ENCODE results near the gene SERPINB6. TPM values are rescaled to one million over a fixed set of nuclear protein-coding genes. Genes with fewer than 3 reads are reported as not detected.

Gene SERPINB6
- total and polyA plus RNA-seq, 8 donors, result 99.3 to 134 (median 122) TPM

DNA sequence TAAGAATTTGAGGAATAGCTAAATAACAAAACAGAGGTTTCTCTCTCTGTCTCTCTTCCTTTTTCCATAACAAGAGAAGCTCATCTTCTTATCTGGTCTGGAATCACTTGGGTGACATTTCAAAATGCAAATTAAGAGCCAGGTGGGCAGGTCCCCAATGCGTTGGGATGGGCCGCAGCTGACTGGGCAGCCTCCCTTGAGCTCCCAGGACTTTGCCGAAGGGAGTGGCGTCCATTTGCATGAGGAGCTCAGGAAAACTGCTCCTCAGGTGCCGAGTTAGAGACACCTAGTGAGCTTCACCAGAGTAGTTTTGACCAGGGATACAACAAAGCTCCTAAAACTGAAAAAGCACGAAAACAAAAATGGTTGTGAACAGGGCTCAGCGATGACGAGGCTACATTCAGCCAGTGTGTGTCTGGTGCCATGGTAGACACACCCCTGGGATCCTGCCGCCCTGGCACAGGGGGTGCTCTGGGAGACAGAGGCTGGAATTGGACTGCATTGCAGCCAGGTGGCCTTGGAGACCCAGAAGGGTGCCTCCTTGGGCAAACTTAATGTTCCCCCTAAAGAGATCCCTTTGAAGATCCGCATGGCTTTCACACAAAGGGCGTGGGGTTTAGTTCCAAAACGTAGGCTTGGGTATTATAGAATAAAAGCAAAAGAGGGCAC is 13.5 kb upstream of the SERPINB6 start:
- no peak overlapping the region for H3K27ac ChIP-seq
- intact Hi-C loops (cut with DNase I), result no loop called here
- H3K4me1 ChIP-seq, result peaks cover 16 to 53% of the 10 kb centered on the region in 2 donors
- TF ChIP-seq, protein P1, sequence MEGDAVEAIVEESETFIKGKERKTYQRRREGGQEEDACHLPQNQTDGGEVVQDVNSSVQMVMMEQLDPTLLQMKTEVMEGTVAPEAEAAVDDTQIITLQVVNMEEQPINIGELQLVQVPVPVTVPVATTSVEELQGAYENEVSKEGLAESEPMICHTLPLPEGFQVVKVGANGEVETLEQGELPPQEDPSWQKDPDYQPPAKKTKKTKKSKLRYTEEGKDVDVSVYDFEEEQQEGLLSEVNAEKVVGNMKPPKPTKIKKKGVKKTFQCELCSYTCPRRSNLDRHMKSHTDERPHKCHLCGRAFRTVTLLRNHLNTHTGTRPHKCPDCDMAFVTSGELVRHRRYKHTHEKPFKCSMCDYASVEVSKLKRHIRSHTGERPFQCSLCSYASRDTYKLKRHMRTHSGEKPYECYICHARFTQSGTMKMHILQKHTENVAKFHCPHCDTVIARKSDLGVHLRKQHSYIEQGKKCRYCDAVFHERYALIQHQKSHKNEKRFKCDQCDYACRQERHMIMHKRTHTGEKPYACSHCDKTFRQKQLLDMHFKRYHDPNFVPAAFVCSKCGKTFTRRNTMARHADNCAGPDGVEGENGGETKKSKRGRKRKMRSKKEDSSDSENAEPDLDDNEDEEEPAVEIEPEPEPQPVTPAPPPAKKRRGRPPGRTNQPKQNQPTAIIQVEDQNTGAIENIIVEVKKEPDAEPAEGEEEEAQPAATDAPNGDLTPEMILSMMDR (IDR thresholded peaks at IDR 0.05), result no peak
- no peaks in the 10 kb centered on the region for H3K27me3 ChIP-seq
- no peaks in the 10 kb centered on the region for H3K36me3 ChIP-seq
- DNase-seq, result no peak
- H3K9me3 ChIP-seq, result no peaks in the 10 kb centered on the region
- H3K4me3 ChIP-seq, result no peak overlapping the region
- no peak for ATAC-seq

DNA sequence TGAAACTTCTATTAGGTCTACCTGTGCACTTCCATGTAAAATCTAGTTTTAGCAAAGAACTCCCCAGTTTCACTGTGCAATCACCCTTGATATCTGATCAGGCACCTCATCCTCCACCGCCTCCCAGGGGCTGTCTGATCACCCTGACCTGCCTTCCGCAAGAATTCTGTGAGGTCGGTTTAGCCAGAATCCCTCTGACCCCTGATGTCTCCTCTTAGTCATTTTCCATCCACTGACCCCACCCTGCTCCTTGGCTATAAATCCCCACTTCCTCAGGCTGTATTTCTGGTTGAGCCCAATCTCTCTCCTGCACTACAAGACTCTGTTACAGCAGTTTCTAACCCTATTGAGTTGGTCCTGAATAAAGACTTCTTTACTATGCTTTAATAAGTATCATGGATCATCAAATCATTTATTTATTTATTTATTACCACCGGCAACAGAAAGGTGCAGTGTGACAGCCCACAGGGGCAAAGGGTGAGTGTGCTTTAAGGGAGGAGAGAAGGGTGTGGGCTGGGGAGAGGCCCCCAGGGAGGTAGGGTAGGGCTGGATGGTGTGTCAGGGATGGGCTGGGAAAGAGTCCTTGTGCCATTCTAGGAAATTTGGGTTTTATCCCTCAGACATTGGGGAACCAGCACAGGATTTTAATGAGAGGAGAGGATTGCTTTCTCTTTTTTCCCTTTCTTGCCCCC is 11.2 kb upstream of the SERPINB6 start:
- TF ChIP-seq, protein P1 (IDR thresholded peaks at IDR 0.05), result no peak
- H3K4me1 ChIP-seq, result peaks cover 10 to 50% of the 10 kb centered on the region in 2 donors
- H3K9me3 ChIP-seq, result no peaks in the 10 kb centered on the region
- no peaks in the 10 kb centered on the region for H3K36me3 ChIP-seq
- H3K27me3 ChIP-seq, result no peaks in the 10 kb centered on the region
- DNase-seq, result no peak
- no peak overlapping the region for H3K4me3 ChIP-seq
- intact Hi-C loops (cut with DNase I), result no loop called here
- peak overlapping the region; percentile 60 to 84 for H3K27ac ChIP-seq
- ATAC-seq, result no peak

DNA sequence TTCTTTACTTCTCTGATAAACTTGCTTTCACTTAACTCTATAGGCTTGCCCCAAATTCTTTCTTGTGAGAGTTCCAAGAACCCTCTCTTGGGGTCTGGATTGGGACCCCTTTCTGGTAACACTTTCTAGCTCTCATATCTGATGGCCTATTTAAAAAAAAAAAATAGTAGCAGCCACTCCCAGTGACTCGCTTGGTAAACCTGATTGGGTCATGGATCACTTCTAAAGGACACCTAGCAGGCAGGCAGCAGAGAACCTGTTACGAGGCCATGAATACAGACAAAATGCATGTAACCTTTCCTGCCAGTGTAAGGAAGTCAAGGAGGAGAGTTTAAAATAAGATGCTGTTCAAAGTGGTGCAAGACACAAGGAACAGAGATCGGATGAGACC is 9.1 kb upstream of the SERPINB6 start:
- peak; percentile 39 for ATAC-seq
- Histone ChIP-seq H3K4me3 (no peak overlapping the region), H3K9me3 (no peaks in the 10 kb centered on the region)

DNA sequence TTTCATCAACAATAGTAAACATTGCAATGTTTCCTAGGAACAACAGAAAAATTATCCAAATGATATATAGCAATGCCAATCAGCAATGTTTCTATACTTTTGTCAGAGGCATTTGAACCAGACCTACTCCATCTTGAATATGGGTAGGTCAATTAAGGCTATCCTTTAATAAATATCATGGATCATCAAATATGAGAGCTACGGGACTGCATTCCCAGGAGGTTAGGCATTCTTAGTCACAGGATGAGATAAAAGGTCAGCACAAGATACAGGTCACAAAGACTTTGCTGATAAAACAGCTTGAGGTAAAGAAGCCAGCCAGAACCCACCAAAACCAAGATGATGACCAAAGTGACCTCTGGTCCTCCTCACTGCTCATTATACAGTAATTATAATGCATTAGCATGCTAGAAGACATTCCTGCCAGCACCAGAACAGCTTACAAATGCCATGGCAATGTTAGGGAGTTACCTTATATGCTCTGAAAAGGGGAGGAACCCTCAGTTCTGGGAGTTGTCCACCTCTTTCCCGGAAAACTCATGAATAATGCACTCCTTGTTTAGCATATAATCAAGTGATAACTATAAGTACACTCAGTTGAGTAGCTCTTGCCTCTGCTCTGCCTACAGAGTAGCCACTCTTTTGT is 8.6 kb upstream of the SERPINB6 start:
- no peaks in the 10 kb centered on the region for H3K9me3 ChIP-seq
- DNase-seq (no peak), ATAC-seq (peak; percentile 65)
- no peak overlapping the region for H3K4me3 ChIP-seq
- H3K27ac ChIP-seq, result peak overlapping the region in 1 of 2 donors; percentile 84
- no peaks in the 10 kb centered on the region for H3K36me3 ChIP-seq
- H3K27me3 ChIP-seq, result no peaks in the 10 kb centered on the region
- intact Hi-C loops (cut with DNase I), result no loop called here
- TF ChIP-seq, protein P1 (IDR thresholded peaks at IDR 0.05), result no peak
- peaks cover 10 to 41% of the 10 kb centered on the region in 2 donors for H3K4me1 ChIP-seq

More for the DNA sequence above, 9.1 kb upstream of the SERPINB6 start:
- H3K4me1 ChIP-seq, result peaks cover 10 to 41% of the 10 kb centered on the region in 2 donors
- TF ChIP-seq, protein P1 (IDR thresholded peaks at IDR 0.05), result no peak
- no peaks in the 10 kb centered on the region for H3K36me3 ChIP-seq
- H3K27me3 ChIP-seq, result no peaks in the 10 kb centered on the region
- intact Hi-C loops (cut with DNase I), result no loop called here
- H3K27ac ChIP-seq, result peak overlapping the region in 1 of 2 donors; percentile 84
- DNase-seq, result no peak

DNA sequence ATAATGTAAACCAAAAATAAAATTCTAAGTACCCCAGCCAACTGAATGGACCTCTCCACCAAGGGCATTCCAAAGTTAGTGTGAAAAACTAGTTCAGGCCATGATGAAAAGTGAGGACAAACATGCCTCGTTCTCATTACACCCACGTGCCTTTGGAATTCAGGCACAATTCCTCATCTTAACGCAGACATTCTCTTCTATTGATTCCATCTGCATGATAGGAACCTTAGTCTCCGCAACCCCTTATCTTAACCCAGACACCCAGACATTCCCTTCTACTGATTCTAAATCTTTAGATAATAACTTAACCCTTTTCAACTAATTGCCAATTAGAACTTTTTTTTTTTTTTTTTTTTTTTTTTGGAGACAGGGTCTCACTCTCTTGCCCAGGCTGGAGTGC is 7.6 kb upstream of the SERPINB6 start:
- ATAC-seq, result no peak
- H3K9me3 ChIP-seq, result no peaks in the 10 kb centered on the region
- no peak overlapping the region for H3K4me3 ChIP-seq
- no peaks in the 10 kb centered on the region for H3K36me3 ChIP-seq
- H3K4me1 ChIP-seq, result peaks cover 10 to 42% of the 10 kb centered on the region in 2 donors
- no peaks in the 10 kb centered on the region for H3K27me3 ChIP-seq
- intact Hi-C loops (cut with DNase I), result no loop called here
- TF ChIP-seq, protein P1 (IDR thresholded peaks at IDR 0.05), result no peak
- DNase-seq, result no peak
- no peak overlapping the region for H3K27ac ChIP-seq

All from left lung (tissue), 10 donors.